OCI-LY7 (cell line): ENCODE data around the gene MVD. TPM values are rescaled to one million over a fixed set of nuclear protein-coding genes. Genes with fewer than 3 reads are reported as not detected.

Source experiments
- BruUV-seq: library from RNA; stranded (reverse); fragments of 400-500 nt; replicated peaks from 2 replicates; lab custom pipeline; 2021; lab: Mats Ljungman, UMichigan
- CTCF ChIA-PET: fragments of 300-600 bp; sonication (Branson Sonifier 250); formaldehyde crosslinking; loops from one replicate; lab custom pipeline; 2022; ENCODE audit warnings: antibody characterized with exemption; ENCODE audit not compliant: unreplicated experiment; lab: Charles Lee
- POLR2A ChIA-PET: fragments of 300-600 bp; sonication (Branson Sonifier 250); formaldehyde crosslinking; loops from one replicate; lab custom pipeline; 2022; ENCODE audit warnings: antibody characterized with exemption; lab: Charles Lee
- DNase-seq: peaks from one replicate; pipeline ENCODE4 v3.0.0-alpha.2; 2015; ENCODE audit warnings: low spot score
- H2AFZ ChIP-seq: fragments of 200-600 bp; sonication (generic), shearing (Covaris generic); 2 replicates; pipeline ENCODE4 v1.6.1; 2014; ENCODE audit warnings: mild to moderate bottlenecking, antibody characterized with exemption, low read length, moderate library complexity
- H3K27ac ChIP-seq: fragments of 200-600 bp; sonication (generic); 2 replicates; pipeline ENCODE4 v1.5.1; 2014; ENCODE audit warnings: mixed run types, low read depth, mild to moderate bottlenecking, moderate library complexity, low read length, inconsistent platforms; ENCODE audit not compliant: poor library complexity, severe bottlenecking
- H3K36me3 ChIP-seq: fragments of 200-600 bp; sonication (generic); 2 replicates; pipeline ENCODE4 v1.6.1; 2014; ENCODE audit warnings: mild to moderate bottlenecking, antibody characterized with exemption, low read length, moderate library complexity, mixed read lengths; ENCODE audit not compliant: insufficient read depth
- H3K4me1 ChIP-seq: fragments of 200-600 bp; sonication (generic); 2 replicates; pipeline ENCODE4 v1.5.1; 2014; ENCODE audit warnings: mild to moderate bottlenecking, low read length; ENCODE audit not compliant: insufficient read depth, poor library complexity, severe bottlenecking
- H3K4me2 ChIP-seq: fragments of 200-600 bp; sonication (generic); 2 replicates; pipeline ENCODE4 v1.6.1; 2014; ENCODE audit warnings: mild to moderate bottlenecking, low read length
- H3K4me3 ChIP-seq: fragments of 200-600 bp; sonication (generic); 2 replicates; pipeline ENCODE4 v1.5.1; 2014; ENCODE audit warnings: mild to moderate bottlenecking, low read depth, low read length; ENCODE audit not compliant: poor library complexity, severe bottlenecking
- H3K79me2 ChIP-seq: fragments of 200-600 bp; sonication (generic); 2 replicates; pipeline ENCODE4 v1.6.1; 2016; ENCODE audit warnings: low read depth, mild to moderate bottlenecking, low read length, moderate library complexity, mixed read lengths; ENCODE audit not compliant: insufficient read depth
- H3K9me2 ChIP-seq: fragments of 200-600 bp; sonication (generic); 2 replicates; pipeline ENCODE4 v1.6.1; 2016; ENCODE audit warnings: mild to moderate bottlenecking, low read length, mixed read lengths; ENCODE audit not compliant: insufficient read depth
- H3K9me3 ChIP-seq: fragments of 200-600 bp; sonication (generic); 2 replicates; pipeline ENCODE4 v1.6.1; 2014; ENCODE audit warnings: mild to moderate bottlenecking, mixed run types, low read length, mixed read lengths
- H4K20me1 ChIP-seq: fragments of 200-600 bp; sonication (generic); 2 replicates; pipeline ENCODE4 v1.6.1; 2014; ENCODE audit warnings: mild to moderate bottlenecking, antibody characterized with exemption, low read length, moderate library complexity, mixed read lengths; ENCODE audit not compliant: insufficient read depth
- CTCF ChIP-seq: fragments of 200-600 bp; sonication (generic); conservative IDR thresholded peaks from 2 replicates; pipeline ENCODE4 v1.5.1; 2014; ENCODE audit warnings: mild to moderate bottlenecking, antibody characterized with exemption, low read length, moderate library complexity, mixed read lengths
- EZH2phosphoT487 ChIP-seq: fragments of 200-600 bp; sonication (generic); IDR thresholded peaks from 2 replicates; pipeline ENCODE4 v1.6.1; 2018; ENCODE audit warnings: low read depth, borderline replicate concordance, mild to moderate bottlenecking, mixed run types, antibody characterized with exemption, low read length, moderate library complexity, mixed read lengths
- intact Hi-C: fragments of 100-400 bp; cut with micrococcal nuclease; formaldehyde crosslinking; loops from one replicate; pipeline ENCODE4 v1.10.0; 2022; ENCODE audit not compliant: unreplicated experiment
- total RNA-seq, 2 experiments: library from RNA; depleted of rRNA in 1 of 2; stranded (reverse); fragments of >200 nt in 1 of 2; shearing (Covaris generic) in 1 of 2; gene quantifications; 2 replicates each; pipeline ENCODE4 v1.2.3, GENCODE V29; 2014 to 2022

Gene MVD
- total RNA-seq, 2 experiments from 2014 or later, result 65.6 to 158 TPM

DNA sequence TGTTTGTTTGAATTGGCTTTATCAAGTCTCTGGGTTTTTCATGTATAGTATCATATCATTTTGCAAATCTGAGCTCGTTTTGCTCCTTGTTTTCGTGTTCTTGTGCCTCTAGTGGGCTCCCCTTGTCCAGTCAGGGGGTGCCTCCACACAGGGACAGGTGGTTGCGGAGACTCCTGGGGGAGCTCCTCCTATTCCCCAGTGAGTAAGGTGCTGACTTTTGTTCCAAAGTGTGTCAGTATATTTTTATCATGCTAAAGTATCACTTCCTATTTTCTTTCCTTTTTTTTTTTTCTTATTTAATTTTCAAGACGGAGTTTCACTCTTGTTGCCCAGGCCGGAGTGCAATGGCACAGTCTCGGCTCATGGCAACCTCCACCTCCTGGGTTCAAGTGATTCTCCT, 54.8 kb downstream of the MVD start:
- Histone ChIP-seq H3K4me3 (no peak overlapping the region), H2AFZ (no peak overlapping the region), H3K27ac (no peak overlapping the region), H3K9me2 (no peaks in the 10 kb centered on the region), H3K79me2 (no peaks in the 10 kb centered on the region), H3K36me3 (peaks cover 91% of the 10 kb centered on the region), H3K4me2 (no peak overlapping the region), H3K9me3 (no peaks in the 10 kb centered on the region), H3K4me1 (peaks cover 8% of the 10 kb centered on the region), H4K20me1 (no peaks in the 10 kb centered on the region)
- no peak for DNase-seq
- BruUV-seq, result no TSS peak
- CTCF ChIA-PET, result no interaction called here
- intact Hi-C loops, result no loop called here
- no peak for TF ChIP-seq EZH2phosphoT487
- POLR2A ChIA-PET, result interaction anchor here (0.7 kb wide), 1 partner anchor 1232 kb away, joined by 3 read pairs; no protein-coding TSS in a partner anchor

- BruUV-seq, result no TSS peak
- intact Hi-C loops, result no loop called here
- no peak overlapping the region for H3K4me2 ChIP-seq
- peaks cover 94% of the 10 kb centered on the region for H3K36me3 ChIP-seq
- H3K4me3 ChIP-seq, result no peak overlapping the region
- no peak overlapping the region for H2AFZ ChIP-seq
- peaks cover 8% of the 10 kb centered on the region for H3K4me1 ChIP-seq
- no peaks in the 10 kb centered on the region for H4K20me1 ChIP-seq
- no peaks in the 10 kb centered on the region for H3K79me2 ChIP-seq
- no peak overlapping the region for H3K27ac ChIP-seq
- POLR2A ChIA-PET, result no interaction called here
- H3K9me2 ChIP-seq, result no peaks in the 10 kb centered on the region
- CTCF ChIA-PET, result no interaction called here
- no peaks in the 10 kb centered on the region for H3K9me3 ChIP-seq
- no peak for TF ChIP-seq CTCF
- TF ChIP-seq EZH2phosphoT487, result no peak
- no peak for DNase-seq
Observed at GRCh38 chr16:88606148-88606757, 56.6 kb downstream of the MVD start.

- H3K27ac ChIP-seq, result no peak overlapping the region
- H3K4me3 ChIP-seq, result no peak overlapping the region
- BruUV-seq, result no TSS peak
- ChIA-PET POLR2A (no interaction called here), CTCF (no interaction called here)
- no peak for TF ChIP-seq CTCF
- TF ChIP-seq EZH2phosphoT487, result no peak
- intact Hi-C loops, result no loop called here
- H3K4me2 ChIP-seq, result no peak overlapping the region
- no peak overlapping the region for H2AFZ ChIP-seq
- no peak for DNase-seq
- no peaks in the 10 kb centered on the region for H3K9me2 ChIP-seq
- peaks cover 94% of the 10 kb centered on the region for H3K36me3 ChIP-seq
- H3K79me2 ChIP-seq, result no peaks in the 10 kb centered on the region
- H3K4me1 ChIP-seq, result peaks cover 8% of the 10 kb centered on the region
- no peaks in the 10 kb centered on the region for H4K20me1 ChIP-seq
- no peaks in the 10 kb centered on the region for H3K9me3 ChIP-seq
Observed at GRCh38 chr16:88605186-88606147, 57.4 kb downstream of the MVD start.
